Mesothelial cell of epicardium (in vitro differentiated cells): ENCODE measurements around the gene EOLA1. TPM values are rescaled to one million over a fixed set of nuclear protein-coding genes. Genes with fewer than 3 reads are reported as not detected.
A peak's percentile ranks its signal among the peaks of the same experiment; 100 is the strongest.
"Not testable (repeated sequence)": the region's sequence is repeated elsewhere in the genome, so short reads cannot be mapped to it uniquely, and the experiment has no call there.

Experiments
- DNase-seq, 2 experiments: peaks; one replicate each; pipeline ENCODE4 v3.0.0; 2021; ENCODE audit warnings: low spot score in 2 of 2; ENCODE audit not compliant: unreplicated experiment in 2 of 2
- H3K27ac Mint-ChIP-seq: 2 replicates; pipeline ENCODE4 v1.8.0; 2021; ENCODE audit warnings: mixed read lengths
- H3K27me3 Mint-ChIP-seq: 2 replicates; pipeline ENCODE4 v1.8.0; 2021; ENCODE audit warnings: low read depth, mixed read lengths
- H3K36me3 Mint-ChIP-seq: 2 replicates; pipeline ENCODE4 v1.8.0; 2021; ENCODE audit warnings: mixed read lengths
- H3K4me1 Mint-ChIP-seq: 2 replicates; pipeline ENCODE4 v1.8.0; 2021; ENCODE audit warnings: mixed read lengths
- H3K4me3 Mint-ChIP-seq: 2 replicates; pipeline ENCODE4 v1.8.0; 2021; ENCODE audit warnings: mild to moderate bottlenecking, moderate library complexity, mixed read lengths
- H3K9me3 Mint-ChIP-seq: 2 replicates; pipeline ENCODE4 v1.8.0; 2021; ENCODE audit warnings: mixed read lengths
- total RNA-seq: library from RNA; stranded (reverse); gene quantifications from 3 replicates; pipeline ENCODE4 v1.2.1, GENCODE V29; 2021
- TF ChIP-seq, protein P1 (sequence below): fragments of 200-600 bp; sonication (generic); IDR thresholded peaks from one replicate; pipeline ENCODE4 v1.5.0; 2021; ENCODE audit warnings: antibody characterized with exemption; ENCODE audit not compliant: unreplicated experiment

EOLA1 gene
- total RNA-seq, 1 donor from 2014 or later, result 13.8 TPM

DNA sequence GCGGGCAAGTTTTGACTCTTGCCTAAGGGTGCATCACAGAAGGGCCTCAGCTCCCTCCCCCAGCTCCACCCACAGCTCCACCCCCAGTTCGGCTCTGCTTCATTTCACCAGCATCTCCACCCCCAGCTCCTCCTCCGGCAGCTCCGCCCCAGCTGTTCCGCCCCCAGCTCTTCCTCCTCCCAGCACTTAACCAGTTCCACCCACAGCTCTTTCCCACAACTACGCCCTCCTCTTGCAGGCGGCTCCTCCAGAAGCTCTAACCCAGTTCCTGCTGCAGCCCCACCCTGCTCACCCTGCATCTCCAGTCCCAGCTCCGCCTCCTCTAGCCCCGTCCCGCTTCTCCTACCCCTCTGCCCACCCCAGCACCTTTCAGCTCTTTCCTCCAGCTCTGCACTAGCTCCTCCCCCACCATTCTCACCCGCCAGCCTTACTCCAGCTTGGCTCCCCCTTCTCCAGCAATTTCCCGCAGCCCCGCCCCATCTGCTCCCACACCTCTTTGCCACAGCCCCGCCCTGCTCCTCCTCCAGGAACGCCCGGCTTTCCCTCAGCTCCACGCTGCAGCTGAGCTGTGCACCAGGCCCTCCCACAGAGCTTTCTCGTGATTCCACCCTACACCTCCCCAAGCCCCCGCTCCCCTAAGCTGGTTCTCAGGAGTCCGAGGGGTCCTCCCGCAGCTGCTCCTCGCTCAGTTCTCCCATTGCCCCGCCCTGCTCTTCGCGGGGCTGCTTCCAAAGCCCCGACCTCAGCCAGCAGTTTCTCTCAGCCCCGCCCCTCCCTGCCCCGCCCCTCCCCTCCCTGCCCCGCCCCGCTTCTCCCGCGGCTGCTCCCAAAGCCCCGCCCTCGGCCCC, 1.3 kb upstream of the EOLA1 start:
- Mint-ChIP-seq H3K27me3 (no peaks in the 10 kb centered on the region), H3K9me3 (peaks cover 3% of the 10 kb centered on the region), H3K27ac (peak overlapping the region; percentile 93)

DNA sequence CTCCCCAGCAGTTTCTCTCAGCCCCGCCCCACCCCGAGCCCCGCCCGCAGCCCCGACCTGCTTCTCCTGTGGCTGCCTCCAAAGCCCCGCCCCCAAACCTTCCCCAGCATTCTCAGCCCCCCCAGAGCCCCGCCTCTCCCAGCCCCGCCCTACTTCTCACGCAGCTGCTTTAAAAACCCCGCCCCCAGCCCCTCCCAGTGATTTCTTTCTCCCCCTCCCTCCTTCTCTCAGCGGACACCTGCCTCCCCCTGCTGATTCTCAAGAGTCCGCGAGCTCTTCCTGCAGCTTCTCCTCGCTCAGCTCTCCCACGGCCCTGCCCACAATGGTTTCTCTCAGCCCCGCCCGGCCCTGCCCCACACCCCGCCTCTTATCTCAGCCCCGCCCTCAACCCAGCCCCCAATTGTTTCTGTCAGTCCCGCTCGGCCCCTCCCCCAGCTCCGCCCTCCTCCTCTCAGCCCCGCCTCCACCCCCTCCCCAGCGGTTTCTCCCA, 636 bp upstream of the EOLA1 start:
- TF ChIP-seq, protein P1, sequence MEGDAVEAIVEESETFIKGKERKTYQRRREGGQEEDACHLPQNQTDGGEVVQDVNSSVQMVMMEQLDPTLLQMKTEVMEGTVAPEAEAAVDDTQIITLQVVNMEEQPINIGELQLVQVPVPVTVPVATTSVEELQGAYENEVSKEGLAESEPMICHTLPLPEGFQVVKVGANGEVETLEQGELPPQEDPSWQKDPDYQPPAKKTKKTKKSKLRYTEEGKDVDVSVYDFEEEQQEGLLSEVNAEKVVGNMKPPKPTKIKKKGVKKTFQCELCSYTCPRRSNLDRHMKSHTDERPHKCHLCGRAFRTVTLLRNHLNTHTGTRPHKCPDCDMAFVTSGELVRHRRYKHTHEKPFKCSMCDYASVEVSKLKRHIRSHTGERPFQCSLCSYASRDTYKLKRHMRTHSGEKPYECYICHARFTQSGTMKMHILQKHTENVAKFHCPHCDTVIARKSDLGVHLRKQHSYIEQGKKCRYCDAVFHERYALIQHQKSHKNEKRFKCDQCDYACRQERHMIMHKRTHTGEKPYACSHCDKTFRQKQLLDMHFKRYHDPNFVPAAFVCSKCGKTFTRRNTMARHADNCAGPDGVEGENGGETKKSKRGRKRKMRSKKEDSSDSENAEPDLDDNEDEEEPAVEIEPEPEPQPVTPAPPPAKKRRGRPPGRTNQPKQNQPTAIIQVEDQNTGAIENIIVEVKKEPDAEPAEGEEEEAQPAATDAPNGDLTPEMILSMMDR, result no peak
- Mint-ChIP-seq H3K27me3 (no peaks in the 10 kb centered on the region), H3K4me1 (peaks cover 8% of the 10 kb centered on the region), H3K27ac (peak overlapping the region; percentile 99), H3K36me3 (no peaks in the 10 kb centered on the region), H3K9me3 (peaks cover 3% of the 10 kb centered on the region), H3K4me3 (peak overlapping the region; percentile 78)
- peak; percentile 83 to 90 for DNase-seq

More for the DNA sequence above, 1.3 kb upstream of the EOLA1 start:
- Mint-ChIP-seq H3K4me1 (peaks cover 8% of the 10 kb centered on the region), H3K4me3 (peak overlapping the region; percentile 80), H3K36me3 (no peaks in the 10 kb centered on the region)
- TF ChIP-seq, protein P1, result no peak
- DNase-seq, result peak; percentile 71 to 84

DNA sequence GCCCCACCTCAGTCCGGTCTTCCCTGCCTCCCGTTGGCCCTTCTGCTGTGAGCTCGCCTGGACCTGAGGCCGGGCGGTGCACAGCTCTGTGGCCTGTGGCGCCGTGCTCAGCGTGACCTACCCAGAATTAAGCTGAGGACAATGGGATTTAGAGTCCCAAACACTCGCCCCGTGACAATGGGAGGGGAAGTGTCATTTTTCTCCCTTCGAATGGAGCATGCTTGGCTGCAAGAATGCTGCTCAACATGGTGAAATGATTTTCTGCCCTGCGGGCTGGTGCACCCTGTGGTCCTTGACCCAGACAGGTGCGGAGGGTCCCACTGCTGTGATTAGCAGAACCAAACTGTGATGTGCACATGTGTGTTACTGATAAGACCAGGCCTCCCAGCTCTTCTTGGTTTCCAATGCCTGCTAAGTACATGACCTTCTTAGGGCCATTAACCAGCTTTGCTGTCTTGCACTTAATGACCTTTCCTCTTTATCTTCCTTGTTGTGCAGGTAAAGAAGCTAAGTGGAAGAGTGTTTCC, 772 bp downstream of the EOLA1 start:
- DNase-seq, result no peak
- TF ChIP-seq, protein P1, result no peak
- no peaks in the 10 kb centered on the region for H3K36me3 Mint-ChIP-seq
- peak overlapping the region; percentile 78 for H3K4me3 Mint-ChIP-seq
- no peaks in the 10 kb centered on the region for H3K9me3 Mint-ChIP-seq
- H3K27me3 Mint-ChIP-seq, result no peaks in the 10 kb centered on the region
- peak overlapping the region; percentile 99 for H3K27ac Mint-ChIP-seq
- H3K4me1 Mint-ChIP-seq, result peaks cover 8% of the 10 kb centered on the region

DNA sequence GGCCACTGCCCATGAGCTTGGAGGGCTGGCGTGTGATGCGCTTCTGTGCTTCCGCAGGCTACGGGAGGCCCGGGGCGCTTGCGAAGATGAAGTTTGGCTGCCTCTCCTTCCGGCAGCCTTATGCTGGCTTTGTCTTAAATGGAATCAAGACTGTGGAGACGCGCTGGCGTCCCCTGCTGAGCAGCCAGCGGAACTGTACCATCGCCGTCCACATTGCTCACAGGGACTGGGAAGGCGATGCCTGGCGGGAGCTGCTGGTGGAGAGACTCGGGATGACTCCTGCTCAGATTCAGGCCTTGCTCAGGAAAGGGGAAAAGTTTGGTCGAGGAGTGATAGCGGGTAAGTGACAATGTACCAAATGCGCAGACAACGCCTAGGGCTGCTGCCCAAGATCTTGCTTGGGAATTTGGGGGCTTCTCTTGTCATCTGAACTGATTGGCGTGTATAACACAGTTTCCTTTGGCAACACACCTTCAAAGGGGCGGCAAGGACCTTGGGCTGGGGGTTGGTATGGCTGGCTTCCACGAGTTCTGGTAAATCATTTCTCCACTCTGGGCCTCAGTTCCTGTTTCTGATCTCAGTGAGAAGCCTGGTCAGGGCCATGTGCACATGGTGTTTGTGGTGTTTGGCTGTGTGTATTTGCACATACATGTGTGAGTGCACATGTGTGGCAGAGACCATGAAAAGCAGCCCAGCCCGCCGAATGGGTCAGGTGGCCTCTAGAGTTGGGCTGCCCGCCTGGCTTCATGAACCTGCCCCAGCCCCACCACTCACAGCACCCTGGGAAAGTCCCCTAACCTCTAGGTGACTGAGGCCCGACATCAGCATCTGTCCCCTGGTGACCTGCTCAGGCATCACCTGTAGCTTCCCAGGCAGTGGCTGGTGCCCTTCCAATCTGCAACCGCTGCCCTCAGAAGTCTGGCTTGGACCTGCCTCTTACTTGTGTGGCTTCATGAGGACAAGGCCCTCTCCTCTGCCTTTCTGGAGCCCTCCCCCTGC, 5.0 kb downstream of the EOLA1 start:
- H3K4me1 Mint-ChIP-seq, H3K4me3 Mint-ChIP-seq, H3K27me3 Mint-ChIP-seq, H3K9me3 Mint-ChIP-seq, H3K27ac Mint-ChIP-seq, H3K36me3 Mint-ChIP-seq, DNase-seq: not testable (repeated sequence)

DNA sequence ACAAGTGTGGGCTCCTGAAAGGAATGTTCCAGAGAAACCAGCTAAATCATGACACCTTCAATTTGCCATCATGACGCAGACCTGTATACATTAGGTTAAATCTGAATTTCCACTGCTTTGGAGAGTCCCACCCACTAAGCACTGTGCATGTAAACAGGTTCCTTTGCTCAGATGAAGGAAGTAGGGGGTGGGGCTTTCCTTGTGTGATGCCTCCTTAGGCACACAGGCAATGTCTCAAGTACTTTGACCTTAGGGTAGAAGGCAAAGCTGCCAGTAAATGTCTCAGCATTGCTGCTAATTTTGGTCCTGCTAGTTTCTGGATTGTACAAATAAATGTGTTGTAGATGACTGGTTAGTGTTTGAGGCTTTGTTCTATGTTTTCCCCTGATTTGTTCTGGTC, 6.2 kb downstream of the EOLA1 start:
- not testable (repeated sequence) for H3K27me3 Mint-ChIP-seq, H3K36me3 Mint-ChIP-seq, H3K9me3 Mint-ChIP-seq, H3K27ac Mint-ChIP-seq, H3K4me3 Mint-ChIP-seq, H3K4me1 Mint-ChIP-seq, DNase-seq

DNA sequence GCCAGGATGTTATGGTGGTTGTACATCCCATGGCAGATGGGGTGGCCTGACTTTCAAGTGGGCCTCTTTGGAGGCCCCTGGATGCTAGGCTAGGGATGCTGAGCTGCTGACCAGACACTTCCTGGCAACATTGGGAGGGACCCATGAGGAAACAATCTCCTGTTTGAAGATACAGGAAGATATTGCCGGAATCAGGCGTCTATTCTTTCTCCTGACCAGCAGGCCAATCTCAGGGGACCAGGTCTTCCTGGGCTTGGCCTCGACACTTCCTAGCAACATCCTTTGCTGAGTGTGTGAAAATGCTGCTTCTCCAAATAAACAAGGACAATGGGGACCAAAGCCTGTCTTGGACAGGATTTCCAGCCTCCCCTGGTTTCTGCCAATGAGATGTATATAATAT, 7.0 kb downstream of the EOLA1 start:
- H3K36me3 Mint-ChIP-seq, H3K9me3 Mint-ChIP-seq, H3K4me3 Mint-ChIP-seq, H3K4me1 Mint-ChIP-seq, H3K27me3 Mint-ChIP-seq, H3K27ac Mint-ChIP-seq, DNase-seq: not testable (repeated sequence)

DNA sequence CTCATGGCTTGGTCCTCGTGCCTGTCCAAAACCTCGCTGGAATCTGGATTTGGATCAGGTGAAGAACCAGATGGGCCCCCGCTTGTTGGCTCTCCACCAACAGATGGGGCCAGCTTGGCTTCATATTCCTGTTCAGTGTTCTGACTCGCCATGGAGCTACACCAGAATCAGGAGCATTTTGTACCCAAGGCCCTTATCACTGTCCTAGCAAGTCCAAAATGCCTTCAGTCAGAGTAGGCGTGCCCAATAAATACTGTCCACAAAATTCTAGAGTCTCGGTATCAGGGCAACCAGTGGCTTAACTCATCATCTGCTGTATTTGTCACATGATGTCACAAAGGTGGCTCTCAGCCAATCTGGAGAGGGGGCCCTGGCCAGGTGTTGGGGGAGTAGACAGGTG, 8.9 kb downstream of the EOLA1 start, which contains the start of gene HSFX3:
Gene HSFX3 (minus strand): TSS at position 224 of the 400 bp plus-strand sequence. CDS start 72 bp downstream, at position 152.
- H3K4me3 Mint-ChIP-seq, H3K27me3 Mint-ChIP-seq, H3K4me1 Mint-ChIP-seq, H3K36me3 Mint-ChIP-seq, DNase-seq, H3K9me3 Mint-ChIP-seq, H3K27ac Mint-ChIP-seq: not testable (repeated sequence)

DNA sequence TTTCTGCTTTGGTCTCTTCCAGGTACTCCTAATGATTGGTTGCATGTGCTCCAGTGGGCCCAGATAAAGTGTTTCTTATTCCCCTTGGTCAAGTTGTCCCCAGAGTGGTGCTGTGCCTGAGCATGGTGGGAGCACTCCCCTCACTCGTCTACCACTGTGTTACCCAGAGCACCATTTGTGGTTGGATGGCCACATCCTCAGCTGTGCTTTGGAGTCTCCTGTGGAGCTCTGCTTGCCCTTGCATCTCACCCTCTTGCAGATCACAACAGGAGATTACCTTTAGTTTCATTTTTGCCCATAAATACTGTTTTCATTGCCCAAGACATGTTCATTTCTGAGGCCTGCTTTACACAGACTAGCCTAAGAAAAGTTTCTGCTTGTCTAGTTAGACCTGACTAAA, 9.6 kb downstream of the EOLA1 start:
- not testable (repeated sequence) for H3K9me3 Mint-ChIP-seq, H3K27me3 Mint-ChIP-seq, H3K4me1 Mint-ChIP-seq, H3K4me3 Mint-ChIP-seq, H3K36me3 Mint-ChIP-seq, DNase-seq, H3K27ac Mint-ChIP-seq

DNA sequence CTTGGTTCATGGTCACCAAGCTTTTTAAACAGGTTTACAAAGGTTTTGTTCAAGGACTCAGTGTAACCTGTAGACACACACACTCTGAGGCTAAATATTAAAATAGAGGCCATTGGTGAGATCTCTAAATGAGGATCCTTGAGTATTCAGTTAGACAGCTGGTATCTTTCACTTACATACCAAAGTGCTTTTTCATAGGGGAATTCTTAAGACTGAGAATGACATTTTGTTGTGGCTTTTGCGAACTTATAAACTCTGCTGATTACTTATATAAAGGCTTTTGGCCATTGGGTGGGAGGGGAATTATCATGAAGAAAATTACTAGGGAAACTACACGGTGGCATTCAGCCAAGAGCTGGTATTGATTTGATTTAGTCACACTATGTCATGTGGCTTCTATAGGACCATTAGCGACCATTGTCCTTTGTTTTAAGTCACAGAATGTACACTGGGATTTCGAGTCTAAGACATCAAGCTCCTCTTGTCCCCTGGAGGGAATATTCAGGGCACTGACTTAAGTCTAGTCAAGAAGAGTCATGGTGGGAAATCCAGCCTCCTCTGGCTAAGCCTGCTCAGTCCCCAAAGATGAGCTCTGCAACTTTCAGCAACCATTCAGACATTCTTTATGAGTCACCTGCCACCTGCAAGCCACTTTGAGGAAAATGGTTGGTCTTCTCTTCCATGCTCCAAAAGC, 10.6 kb downstream of the EOLA1 start:
- H3K4me3 Mint-ChIP-seq, H3K4me1 Mint-ChIP-seq, H3K36me3 Mint-ChIP-seq, H3K27me3 Mint-ChIP-seq, H3K9me3 Mint-ChIP-seq, H3K27ac Mint-ChIP-seq, DNase-seq: not testable (repeated sequence)

DNA sequence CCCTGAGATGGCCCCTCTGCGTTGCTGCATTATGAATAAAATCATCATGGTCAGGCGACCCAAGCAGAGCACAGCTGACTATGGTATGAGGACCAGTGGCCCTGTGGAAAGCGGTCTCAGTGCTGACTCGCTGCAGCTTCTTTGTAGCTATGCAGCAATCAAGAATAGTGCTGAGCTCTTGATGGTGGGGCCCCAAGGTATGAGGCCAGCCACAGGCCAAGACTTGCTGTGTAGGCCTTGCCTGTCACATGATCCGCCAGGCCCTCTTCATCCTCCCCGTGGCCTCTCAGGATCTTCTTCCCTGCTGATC, 11.1 kb downstream of the EOLA1 start:
- not testable (repeated sequence) for H3K36me3 Mint-ChIP-seq, H3K27ac Mint-ChIP-seq, H3K9me3 Mint-ChIP-seq, H3K4me1 Mint-ChIP-seq, H3K4me3 Mint-ChIP-seq, DNase-seq, H3K27me3 Mint-ChIP-seq
